Measurements from ENCODE around the gene SBK3.

DNA sequence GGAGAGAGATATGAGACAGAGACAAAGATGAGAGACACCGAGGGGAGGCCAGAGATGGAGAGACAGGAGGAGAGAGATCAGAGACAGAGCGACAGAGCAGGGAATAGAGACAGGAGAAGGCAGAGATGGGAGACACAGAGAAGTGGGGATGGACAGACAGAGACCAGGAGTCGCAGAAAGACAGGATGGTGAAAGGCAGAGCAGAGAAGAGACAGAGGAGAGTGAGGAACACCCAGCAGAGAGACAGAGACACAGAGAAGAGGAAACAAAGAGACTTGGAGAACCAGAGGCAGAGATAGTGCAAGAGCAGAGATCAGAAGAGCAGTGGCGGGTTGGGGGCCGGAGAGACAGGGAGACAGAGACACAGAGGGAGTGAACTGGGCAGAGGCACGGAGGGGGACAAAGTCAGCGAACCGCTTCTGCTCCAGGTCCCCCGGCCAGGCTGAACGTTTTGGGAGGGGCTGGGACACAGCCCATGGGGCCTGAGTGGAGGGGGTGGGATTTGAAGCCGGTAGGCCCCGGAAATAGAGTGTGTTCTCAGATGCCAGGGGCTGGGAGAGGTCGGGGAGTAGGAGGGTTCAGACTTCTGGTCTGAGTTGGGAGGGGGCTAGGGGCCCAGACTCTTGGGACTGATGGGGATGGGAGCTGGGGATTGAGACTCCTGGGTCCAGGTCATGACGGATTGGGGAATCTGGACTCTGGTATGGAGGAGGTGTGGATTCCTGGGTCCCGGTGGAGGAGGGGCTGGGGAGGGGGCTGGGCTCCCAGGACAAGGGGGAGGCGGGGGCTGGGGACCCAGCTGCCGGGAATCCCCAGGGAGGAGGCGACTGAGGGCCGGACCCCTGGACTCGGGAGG is 34.7 kb upstream of the SBK3 start:
- TF ChIP-seq, protein P1, sequence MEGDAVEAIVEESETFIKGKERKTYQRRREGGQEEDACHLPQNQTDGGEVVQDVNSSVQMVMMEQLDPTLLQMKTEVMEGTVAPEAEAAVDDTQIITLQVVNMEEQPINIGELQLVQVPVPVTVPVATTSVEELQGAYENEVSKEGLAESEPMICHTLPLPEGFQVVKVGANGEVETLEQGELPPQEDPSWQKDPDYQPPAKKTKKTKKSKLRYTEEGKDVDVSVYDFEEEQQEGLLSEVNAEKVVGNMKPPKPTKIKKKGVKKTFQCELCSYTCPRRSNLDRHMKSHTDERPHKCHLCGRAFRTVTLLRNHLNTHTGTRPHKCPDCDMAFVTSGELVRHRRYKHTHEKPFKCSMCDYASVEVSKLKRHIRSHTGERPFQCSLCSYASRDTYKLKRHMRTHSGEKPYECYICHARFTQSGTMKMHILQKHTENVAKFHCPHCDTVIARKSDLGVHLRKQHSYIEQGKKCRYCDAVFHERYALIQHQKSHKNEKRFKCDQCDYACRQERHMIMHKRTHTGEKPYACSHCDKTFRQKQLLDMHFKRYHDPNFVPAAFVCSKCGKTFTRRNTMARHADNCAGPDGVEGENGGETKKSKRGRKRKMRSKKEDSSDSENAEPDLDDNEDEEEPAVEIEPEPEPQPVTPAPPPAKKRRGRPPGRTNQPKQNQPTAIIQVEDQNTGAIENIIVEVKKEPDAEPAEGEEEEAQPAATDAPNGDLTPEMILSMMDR (IDR thresholded peaks at IDR 0.05) = no peak
- no peak for TF ChIP-seq POLR2A (IDR thresholded peaks at IDR 0.05)
